Tibial nerve (tissue), 4 donors: ENCODE results near the gene NFIA. TPM values are rescaled to one million over a fixed set of nuclear protein-coding genes. Genes with fewer than 3 reads are reported as not detected.
A peak's percentile ranks its signal among the peaks of the same experiment; 100 is the strongest.

Experiments used
- DNase-seq, 2 donors: peaks; one replicate each; pipeline ENCODE4 v3.0.0-alpha.2; 2019; ENCODE audit warnings: low spot score in 2 of 2
- H3K27ac ChIP-seq, 4 donors: fragments of 200-600 bp; sonication (generic) in 3 of 4; one replicate each; pipeline ENCODE4 v1.5.1; 2017 to 2019; ENCODE audit warnings: mild to moderate bottlenecking in 1 of 4
- H3K27me3 ChIP-seq, 2 donors: fragments of 200-600 bp; sonication (generic) in 1 of 2; one replicate each; pipeline versions ENCODE4 v1.5.1 to v1.6.0; 2017 to 2019
- H3K36me3 ChIP-seq, 3 donors: fragments of 200-600 bp; sonication (generic); one replicate each; pipeline ENCODE4 v1.5.1; 2018 to 2019
- H3K4me1 ChIP-seq, 4 donors: fragments of 200-600 bp; sonication (generic) in 3 of 4; one replicate each; pipeline ENCODE4 v1.5.1; 2017 to 2019
- H3K4me3 ChIP-seq, 4 donors: fragments of 200-600 bp; sonication (generic) in 3 of 4; one replicate each; pipeline ENCODE4 v1.5.1; 2017 to 2019; ENCODE audit warnings: mild to moderate bottlenecking in 1 of 4, moderate library complexity in 1 of 4
- H3K9me3 ChIP-seq, 4 donors: fragments of 200-600 bp; sonication (generic) in 3 of 4; one replicate each; pipeline ENCODE4 v1.5.1; 2017 to 2019
- CTCF ChIP-seq, 5 experiments: fragments of 200-600 bp in 3 of 5; fragments of 450-650 bp in 2 of 5; sonication (generic) in 3 of 5; IDR thresholded peaks; one replicate each; pipeline ENCODE4 v1.5.1; 2016 to 2019; ENCODE audit warnings: antibody characterized with exemption in 5 of 5, mild to moderate bottlenecking in 3 of 5, moderate library complexity in 2 of 5
- EP300 ChIP-seq, 2 donors: sonication (generic); formaldehyde crosslinking; IDR thresholded peaks; one replicate each; pipeline ENCODE4 v1.6.1; 2017; ENCODE audit warnings: antibody characterized with exemption in 2 of 2, mild to moderate bottlenecking in 1 of 2
- POLR2A ChIP-seq, 2 donors: fragments of 450-650 bp; IDR thresholded peaks; one replicate each; pipeline ENCODE4 v1.6.1; 2017; ENCODE audit warnings: antibody characterized with exemption in 2 of 2, mild to moderate bottlenecking in 2 of 2, moderate library complexity in 2 of 2
- WGBS, 2 donors: methylation state at CpG; one replicate each; pipeline ENCODE4 v1.1.5; 2018; 5-methylcytosine and 5-hydroxymethylcytosine counted together
- total RNA-seq, 4 donors: library from RNA; depleted of rRNA; stranded (reverse); fragments of >200 nt; gene quantifications; one replicate each; pipeline ENCODE4 v1.1.0, GENCODE V29; 2016

Gene NFIA
- total RNA-seq, 4 donors from 2014 or later: 71.2 to 81.4 (median 75.7) TPM

DNA sequence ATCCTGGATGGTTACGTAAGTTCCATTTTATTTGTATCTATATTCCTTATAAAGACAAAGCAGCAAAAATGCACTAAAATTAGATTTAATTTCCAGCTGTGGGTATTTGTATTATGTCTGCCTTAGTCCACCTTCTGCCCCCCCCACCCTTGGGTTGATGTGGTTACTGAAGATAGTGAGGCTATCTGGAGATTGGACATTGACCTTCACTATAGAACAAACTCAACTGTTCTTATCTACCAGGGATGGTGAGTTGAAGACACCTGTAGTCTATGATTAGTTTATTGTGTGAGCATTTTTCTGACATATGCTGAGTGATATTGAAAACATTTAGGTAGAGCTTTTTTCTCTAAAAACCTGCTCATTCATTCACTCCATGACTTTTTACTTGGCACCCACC is 122.2 kb downstream of the NFIA start:
- H3K4me1 ChIP-seq: peaks cover 0 to 64% (median 2%) of the 10 kb centered on the region in 4 donors
- TF ChIP-seq CTCF (IDR thresholded peaks at IDR 0.05) (no peak), EP300 (IDR thresholded peaks at IDR 0.05) (no peak), POLR2A (IDR thresholded peaks at IDR 0.05) (no peak)
- WGBS, 2 donors: 89 to 91% methylated on average over 1 of the region's 1 CpG
- DNase-seq: no peak
- no peaks in the 10 kb centered on the region for H3K27me3 ChIP-seq
- no peak overlapping the region for H3K4me3 ChIP-seq
- H3K27ac ChIP-seq: no peak overlapping the region
- H3K9me3 ChIP-seq: no peaks in the 10 kb centered on the region
- no peaks in the 10 kb centered on the region for H3K36me3 ChIP-seq

GRCh38 chr1:61207416-61207815 is 125.1 kb downstream of the NFIA start:
- H3K36me3 ChIP-seq: no peaks in the 10 kb centered on the region
- TF ChIP-seq EP300 (IDR thresholded peaks at IDR 0.05): no peak
- no peak for TF ChIP-seq CTCF (IDR thresholded peaks at IDR 0.05)
- TF ChIP-seq POLR2A (IDR thresholded peaks at IDR 0.05): no peak
- 80 to 84% methylated on average over 5 of the region's 5 CpGs for WGBS, 2 donors
- H3K4me3 ChIP-seq: no peak overlapping the region
- no peaks in the 10 kb centered on the region for H3K9me3 ChIP-seq
- no peak overlapping the region for H3K27ac ChIP-seq
- no peak for DNase-seq
- H3K4me1 ChIP-seq: peaks cover 0 to 54% (median 2%) of the 10 kb centered on the region in 4 donors
- H3K27me3 ChIP-seq: no peaks in the 10 kb centered on the region

GRCh38 chr1:61208172-61208571 is 125.8 kb downstream of the NFIA start:
- peaks cover 0 to 56% (median 2%) of the 10 kb centered on the region in 4 donors for H3K4me1 ChIP-seq
- TF ChIP-seq EP300 (IDR thresholded peaks at IDR 0.05) (no peak), CTCF (IDR thresholded peaks at IDR 0.05) (no peak), POLR2A (IDR thresholded peaks at IDR 0.05) (no peak)
- H3K4me3 ChIP-seq: no peak overlapping the region
- no peaks in the 10 kb centered on the region for H3K36me3 ChIP-seq
- H3K27ac ChIP-seq: peak overlapping the region in 1 of 4 donors; percentile 30
- no peaks in the 10 kb centered on the region for H3K27me3 ChIP-seq
- DNase-seq: no peak
- no peaks in the 10 kb centered on the region for H3K9me3 ChIP-seq

GRCh38 chr1:61208831-61209230 is 126.5 kb downstream of the NFIA start:
- TF ChIP-seq CTCF (IDR thresholded peaks at IDR 0.05): no peak
- no peak for TF ChIP-seq POLR2A (IDR thresholded peaks at IDR 0.05)
- Histone ChIP-seq H3K4me3 (no peak overlapping the region), H3K9me3 (no peaks in the 10 kb centered on the region), H3K27ac (peak overlapping the region in 1 of 4 donors; percentile 30), H3K4me1 (peaks cover 0 to 53% (median 2%) of the 10 kb centered on the region in 4 donors), H3K36me3 (no peaks in the 10 kb centered on the region), H3K27me3 (no peaks in the 10 kb centered on the region)
- WGBS, 2 donors: 52 to 61% methylated on average over 2 of the region's 2 CpGs
- DNase-seq: no peak

- H3K27me3 ChIP-seq: no peaks in the 10 kb centered on the region
- TF ChIP-seq EP300 (IDR thresholded peaks at IDR 0.05) (no peak), CTCF (IDR thresholded peaks at IDR 0.05) (no peak), POLR2A (IDR thresholded peaks at IDR 0.05) (no peak)
- peaks cover 0 to 57% (median 2%) of the 10 kb centered on the region in 4 donors for H3K4me1 ChIP-seq
- H3K4me3 ChIP-seq: no peak overlapping the region
- H3K9me3 ChIP-seq: no peaks in the 10 kb centered on the region
- DNase-seq: no peak
- H3K36me3 ChIP-seq: no peaks in the 10 kb centered on the region
- WGBS, 2 donors: 76 to 80% methylated on average over 3 of the region's 3 CpGs
- H3K27ac ChIP-seq: no peak overlapping the region
Measured at GRCh38 chr1:61210435-61211154, 128.2 kb downstream of the NFIA start.
